NCI-H460 (cell line): ENCODE data around the gene NUDT9. TPM values are rescaled to one million over a fixed set of nuclear protein-coding genes. Genes with fewer than 3 reads are reported as not detected.
"Not testable (repeated sequence)": the region's sequence is repeated elsewhere in the genome, so short reads cannot be mapped to it uniquely, and the experiment has no call there.

Experiments used
- DNase-seq: peaks from one replicate; pipeline ENCODE4 v3.0.0-alpha.2; 2016; ENCODE audit warnings: low read depth; ENCODE audit errors: extremely low read depth
- total RNA-seq: library from RNA; depleted of rRNA; stranded (reverse); fragments of >200 nt; shearing (Covaris generic); gene quantifications from 2 replicates; pipeline ENCODE4 v1.2.3, GENCODE V29; 2014

Gene NUDT9
- total RNA-seq, 1 experiment from 2014 or later: 15.4 TPM

GRCh38 chr4:87451537-87451936 lies 29.2 kb downstream of the NUDT9 start:
- DNase-seq: no peak

GRCh38 chr4:87458913-87459312 lies 36.5 kb downstream of the NUDT9 start:
- DNase-seq: no peak

- no peak for DNase-seq
Observed at GRCh38 chr4:87461281-87461700, 38.9 kb downstream of the NUDT9 start.

- no peak for DNase-seq
Observed at GRCh38 chr4:87462102-87462501, 39.7 kb downstream of the NUDT9 start.

GRCh38 chr4:87465739-87466366 lies 43.5 kb downstream of the NUDT9 start:
- peak; percentile 26 for DNase-seq

GRCh38 chr4:87469390-87469789 lies 47.0 kb downstream of the NUDT9 start:
- DNase-seq: no peak

- DNase-seq: no peak
Observed at GRCh38 chr4:87476934-87477333, 54.6 kb downstream of the NUDT9 start.

- DNase-seq: no peak
Observed at GRCh38 chr4:87478732-87479250, 56.4 kb downstream of the NUDT9 start.

- DNase-seq: no peak
Observed at GRCh38 chr4:87481377-87481776, 59.0 kb downstream of the NUDT9 start.

- DNase-seq: not testable (repeated sequence)
Observed at GRCh38 chr4:87483247-87483646, 60.9 kb downstream of the NUDT9 start.

GRCh38 chr4:87488666-87489065 lies 66.3 kb downstream of the NUDT9 start:
- not testable (repeated sequence) for DNase-seq

GRCh38 chr4:87489678-87490077 lies 67.3 kb downstream of the NUDT9 start:
- DNase-seq: no peak

- DNase-seq: no peak
Observed at GRCh38 chr4:87490664-87491369, 68.4 kb downstream of the NUDT9 start.

- no peak for DNase-seq
Observed at GRCh38 chr4:87491436-87491835, 69.1 kb downstream of the NUDT9 start.

GRCh38 chr4:87491851-87492250 lies 69.5 kb downstream of the NUDT9 start:
- DNase-seq: not testable (repeated sequence)

- no peak for DNase-seq
Observed at GRCh38 chr4:87493115-87493514, 70.7 kb downstream of the NUDT9 start.

GRCh38 chr4:87497159-87497558 lies 74.8 kb downstream of the NUDT9 start:
- DNase-seq: no peak

GRCh38 chr4:87497578-87497977 lies 75.2 kb downstream of the NUDT9 start:
- no peak for DNase-seq

- no peak for DNase-seq
Observed at GRCh38 chr4:87498446-87498900, 76.1 kb downstream of the NUDT9 start.

GRCh38 chr4:87499403-87500091 lies 77.2 kb downstream of the NUDT9 start:
- no peak for DNase-seq

- no peak for DNase-seq
Observed at GRCh38 chr4:87500092-87500462, 77.7 kb downstream of the NUDT9 start.
